Heart right ventricle (tissue), 16 donors: ENCODE data around the gene PPP3R2. TPM values are rescaled to one million over a fixed set of nuclear protein-coding genes. Genes with fewer than 3 reads are reported as not detected.

Source experiments
- ATAC-seq, 8 donors: fragments of 200-7000 bp; cut with Tn5 transposase; one replicate each; pipeline ENCODE4 v1.9.1; 2020; ENCODE audit warnings: mild to moderate bottlenecking in 8 of 8, moderate library complexity in 8 of 8, moderate number of reproducible peaks in 1 of 8
- DNase-seq, 2 donors: peaks; one replicate each; pipeline ENCODE4 v3.0.0-alpha.2; 2020
- H3K27ac ChIP-seq, 10 donors: fragments of 200-600 bp; sonication (generic) in 2 of 10; one replicate each; pipeline versions ENCODE4 v1.5.0 to v1.8.0; 2020 to 2022; ENCODE audit warnings: mild to moderate bottlenecking in 3 of 10
- H3K27me3 ChIP-seq, 7 donors: fragments of 200-600 bp; one replicate each; pipeline ENCODE4 v1.8.0; 2021 to 2022; ENCODE audit warnings: mild to moderate bottlenecking in 2 of 7
- H3K36me3 ChIP-seq, 9 donors: fragments of 200-600 bp; sonication (generic) in 1 of 9; one replicate each; pipeline versions ENCODE4 v1.5.0 to v1.8.0; 2020 to 2022; ENCODE audit warnings: mild to moderate bottlenecking in 2 of 9
- H3K4me1 ChIP-seq, 9 donors: fragments of 200-600 bp; sonication (generic) in 1 of 9; one replicate each; pipeline versions ENCODE4 v1.5.0 to v1.8.0; 2020 to 2022; ENCODE audit warnings: mild to moderate bottlenecking in 4 of 9
- H3K4me3 ChIP-seq, 10 donors: fragments of 200-600 bp; sonication (generic) in 2 of 10; one replicate each; pipeline versions ENCODE4 v1.5.0 to v1.8.0; 2020 to 2022; ENCODE audit warnings: mild to moderate bottlenecking in 7 of 10, moderate library complexity in 2 of 10
- H3K9me3 ChIP-seq, 11 donors: fragments of 200-600 bp in 10 of 11; sonication (generic) in 2 of 11; one replicate each; pipeline versions ENCODE4 v1.5.0 to v1.8.0; 2013 to 2022; ENCODE audit warnings: mild to moderate bottlenecking in 2 of 11, control low read depth in 1 of 11, moderate library complexity in 1 of 11
- WGBS, 2 donors: extraction: QIAGEN DNeasy Blood & Tissue Kit; methylation state at CpG; one replicate each; pipeline ENCODE4 v1.1.7; 2013; ENCODE audit warnings: inconsistent platforms in 1 of 2; 5-methylcytosine and 5-hydroxymethylcytosine counted together
- intact Hi-C, 10 donors: fragments of 100-400 bp; cut with DNase I; formaldehyde crosslinking; loops; one replicate each; pipeline versions ENCODE4 v1.11.1 to v1.14.2; 2022
- polyA plus RNA-seq, 2 donors: library from polyadenylated mRNA; stranded (reverse); fragments of 200-250 nt; gene quantifications; one replicate each; pipeline ENCODE4 v1.2.3, GENCODE V29; 2013
- total RNA-seq, 10 donors: library from RNA; stranded (reverse); fragmentation: NEBNext Ultra II Directional in 3 of 10; extraction: Animal tissue kit (Norgen Biotek cat#: 25700) in 3 of 10; gene quantifications; one replicate each; pipeline versions ENCODE4 v1.2.1 to v1.2.4, GENCODE V29; 2021 to 2023
- TF ChIP-seq, protein P1 (sequence below), 9 donors: fragments of 200-600 bp; sonication (generic) in 2 of 9; IDR thresholded peaks; one replicate each; pipeline versions ENCODE4 v1.5.0 to v1.8.0; 2021 to 2022; ENCODE audit warnings: antibody characterized with exemption in 9 of 9, mild to moderate bottlenecking in 5 of 9, moderate library complexity in 1 of 9
- donor health status: Arrhythmogenic right ventricular cardiomyopathy.
- donor health status: ischemic (EF 13 %, LVEDD 7.1; RV severe dilation, severe dysfunction).
- donor health status: healthy with polysubstance abuse.
- donor health status: DM: no; HTN: yes; CAD: no.
- donor health status: DM: no; HTN: no; CAD: no.
- donor health status: ischemic (EF 25% LVEDD 6.9; RV normal size, moderate dysfunction).
- donor health status: ischemic (EF 25% LVEDD 5.7; RV mildly dilated, moderate dysfunction).
- donor health status: healthy.
- donor health status: DM: yes; HTN: yes; CAD: no.
- donor health status: Ischemic cardiomyopathy.
- donor health status: ischemic (EF 35%, LVEDD 5.7; RV mildly dilated, moderate dysfunction).
- donor health status: nonischemic (EF 11% LVEDD 7.7; RV severe dilation, severe dysfunction).
- donor health status: DM: yes; HTN: yes; CAD: no.
- donor health status: PGD.
- donor health status: ischemic (EF 29% LVEDD 5.4; RV normal size, mild dysfunction).
- donor health status: nonischemic (EF 23%, LVEDD 6.1; RV moderate dilation, normal function).

PPP3R2 gene
- total and polyA plus RNA-seq, 12 donors, result not detected

DNA sequence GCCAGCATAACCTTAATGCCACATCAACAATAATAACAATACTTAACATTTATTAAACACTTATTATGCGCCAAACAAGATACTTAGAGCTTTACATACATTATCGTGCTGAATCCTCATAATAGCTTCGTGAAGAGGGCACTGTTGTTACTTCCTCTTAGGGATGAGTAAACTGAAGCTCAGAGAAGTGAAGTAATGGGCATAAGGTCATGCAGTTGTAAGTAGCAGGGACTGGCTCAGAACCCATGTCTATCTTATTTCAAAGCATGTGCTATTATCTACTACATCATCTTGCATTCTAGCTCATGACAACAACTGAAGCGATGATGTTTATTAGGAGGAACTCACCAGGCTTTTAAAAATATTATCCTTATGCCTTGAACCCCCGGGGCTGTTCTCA lies 34.9 kb upstream of the PPP3R2 start:
- no peak for DNase-seq
- H3K36me3 ChIP-seq, result no peaks in the 10 kb centered on the region
- peaks cover 0 to 10% (median 0%) of the 10 kb centered on the region in 9 donors for H3K4me1 ChIP-seq
- H3K27me3 ChIP-seq, result no peaks in the 10 kb centered on the region
- H3K4me3 ChIP-seq, result no peak overlapping the region
- intact Hi-C loops, result no loop called here
- TF ChIP-seq, protein P1, sequence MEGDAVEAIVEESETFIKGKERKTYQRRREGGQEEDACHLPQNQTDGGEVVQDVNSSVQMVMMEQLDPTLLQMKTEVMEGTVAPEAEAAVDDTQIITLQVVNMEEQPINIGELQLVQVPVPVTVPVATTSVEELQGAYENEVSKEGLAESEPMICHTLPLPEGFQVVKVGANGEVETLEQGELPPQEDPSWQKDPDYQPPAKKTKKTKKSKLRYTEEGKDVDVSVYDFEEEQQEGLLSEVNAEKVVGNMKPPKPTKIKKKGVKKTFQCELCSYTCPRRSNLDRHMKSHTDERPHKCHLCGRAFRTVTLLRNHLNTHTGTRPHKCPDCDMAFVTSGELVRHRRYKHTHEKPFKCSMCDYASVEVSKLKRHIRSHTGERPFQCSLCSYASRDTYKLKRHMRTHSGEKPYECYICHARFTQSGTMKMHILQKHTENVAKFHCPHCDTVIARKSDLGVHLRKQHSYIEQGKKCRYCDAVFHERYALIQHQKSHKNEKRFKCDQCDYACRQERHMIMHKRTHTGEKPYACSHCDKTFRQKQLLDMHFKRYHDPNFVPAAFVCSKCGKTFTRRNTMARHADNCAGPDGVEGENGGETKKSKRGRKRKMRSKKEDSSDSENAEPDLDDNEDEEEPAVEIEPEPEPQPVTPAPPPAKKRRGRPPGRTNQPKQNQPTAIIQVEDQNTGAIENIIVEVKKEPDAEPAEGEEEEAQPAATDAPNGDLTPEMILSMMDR (IDR thresholded peaks at IDR 0.05), result no peak
- no peak overlapping the region for H3K27ac ChIP-seq
- ATAC-seq, result no peak
- 70 to 76% methylated on average over 5 of the region's 5 CpGs for WGBS, 2 donors
- no peaks in the 10 kb centered on the region for H3K9me3 ChIP-seq

DNA sequence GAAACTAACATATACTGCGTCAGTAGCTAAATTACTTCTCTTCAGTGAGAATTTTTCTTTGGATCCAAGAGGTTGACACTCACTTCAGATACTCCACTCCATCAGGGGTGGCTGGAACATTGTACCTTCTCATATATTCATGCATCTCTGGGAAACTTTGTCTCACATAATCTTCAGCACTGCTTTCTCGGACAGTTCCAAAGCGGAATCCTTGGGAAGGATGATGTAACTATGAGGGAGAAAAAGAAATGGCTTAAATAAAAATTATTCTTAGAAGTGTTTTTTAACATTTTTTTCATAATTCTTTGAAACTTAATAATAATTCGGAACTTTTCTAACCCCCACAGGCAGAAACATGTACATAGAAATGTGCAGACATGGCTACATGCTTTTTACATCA lies 33.4 kb upstream of the PPP3R2 start:
- intact Hi-C loops, result no loop called here
- 56 to 62% methylated on average over 4 of the region's 4 CpGs for WGBS, 2 donors
- Histone ChIP-seq H3K27me3 (no peaks in the 10 kb centered on the region), H3K4me3 (no peak overlapping the region), H3K9me3 (no peaks in the 10 kb centered on the region), H3K4me1 (peaks cover 0 to 10% (median 0%) of the 10 kb centered on the region in 9 donors), H3K27ac (no peak overlapping the region), H3K36me3 (no peaks in the 10 kb centered on the region)
- TF ChIP-seq, protein P1 (IDR thresholded peaks at IDR 0.05), result no peak
- ATAC-seq (no peak), DNase-seq (no peak)

DNA sequence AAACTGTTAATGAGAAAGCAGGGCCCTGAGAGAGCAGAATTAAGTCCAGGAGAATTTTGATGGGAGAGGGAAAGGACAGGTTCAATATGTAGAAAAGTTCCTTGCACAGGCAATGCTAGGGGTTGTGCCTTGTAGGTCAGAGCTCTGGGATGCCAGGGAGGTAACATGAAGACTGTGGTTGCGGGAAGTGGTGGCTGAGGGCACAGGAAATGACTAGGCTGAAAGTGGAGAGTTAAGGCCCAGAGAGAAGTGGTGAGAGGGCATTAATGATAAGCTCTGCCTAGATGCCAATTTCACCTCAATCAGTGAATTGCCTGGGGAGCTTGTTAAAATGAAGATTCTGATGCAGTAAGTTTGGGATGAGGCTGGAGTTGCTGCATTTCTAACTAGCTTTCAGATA lies 31.5 kb upstream of the PPP3R2 start:
- H3K4me3 ChIP-seq, result no peak overlapping the region
- peaks cover 0 to 10% (median 0%) of the 10 kb centered on the region in 9 donors for H3K4me1 ChIP-seq
- no peaks in the 10 kb centered on the region for H3K27me3 ChIP-seq
- ATAC-seq, result no peak
- no peaks in the 10 kb centered on the region for H3K36me3 ChIP-seq
- intact Hi-C loops, result no loop called here
- DNase-seq, result no peak
- H3K27ac ChIP-seq, result no peak overlapping the region
- WGBS, 2 donors, result 72 to 80% methylated on average over 1 of the region's 1 CpG
- TF ChIP-seq, protein P1 (IDR thresholded peaks at IDR 0.05), result no peak
- no peaks in the 10 kb centered on the region for H3K9me3 ChIP-seq

DNA sequence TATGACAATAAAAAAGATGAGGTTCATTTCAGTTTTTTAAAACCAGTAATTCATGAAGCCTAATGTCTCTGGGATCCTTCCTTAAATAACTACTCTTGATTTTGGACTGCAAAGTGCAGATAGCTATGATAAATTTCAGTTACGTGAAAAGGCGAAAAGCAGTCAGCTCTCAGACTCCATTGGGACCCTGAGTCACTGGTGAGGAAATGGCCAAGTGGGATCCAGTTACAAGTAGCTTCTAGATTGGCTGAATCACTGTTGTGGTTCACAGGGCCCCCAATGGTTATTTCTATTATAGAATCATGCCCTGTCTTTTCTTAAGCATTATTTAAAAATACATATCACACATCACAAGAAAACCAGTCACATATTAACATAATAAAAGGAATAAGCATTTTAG lies 31.1 kb upstream of the PPP3R2 start:
- Histone ChIP-seq H3K27me3 (no peaks in the 10 kb centered on the region), H3K4me1 (peaks cover 0 to 10% (median 0%) of the 10 kb centered on the region in 9 donors), H3K27ac (no peak overlapping the region), H3K36me3 (no peaks in the 10 kb centered on the region), H3K4me3 (no peak overlapping the region), H3K9me3 (no peaks in the 10 kb centered on the region)
- no peak for ATAC-seq
- intact Hi-C loops, result no loop called here
- WGBS, 2 donors, result 76 to 82% methylated on average over 2 of the region's 2 CpGs
- DNase-seq, result no peak
- TF ChIP-seq, protein P1 (IDR thresholded peaks at IDR 0.05), result no peak
